OCI-LY7 (cell line): Measurements from ENCODE around the gene PPFIBP1. TPM values are rescaled to one million over a fixed set of nuclear protein-coding genes. Genes with fewer than 3 reads are reported as not detected.

Experiments used
- BruUV-seq: library from RNA; stranded (reverse); fragments of 400-500 nt; replicated peaks from 2 replicates; lab custom pipeline; 2021; lab: Mats Ljungman, UMichigan
- CTCF ChIA-PET: fragments of 300-600 bp; sonication (Branson Sonifier 250); formaldehyde crosslinking; loops from one replicate; lab custom pipeline; 2022; ENCODE audit warnings: antibody characterized with exemption; ENCODE audit not compliant: unreplicated experiment; lab: Charles Lee
- POLR2A ChIA-PET: fragments of 300-600 bp; sonication (Branson Sonifier 250); formaldehyde crosslinking; loops from one replicate; lab custom pipeline; 2022; ENCODE audit warnings: antibody characterized with exemption; lab: Charles Lee
- DNase-seq: peaks from one replicate; pipeline ENCODE4 v3.0.0-alpha.2; 2015; ENCODE audit warnings: low spot score
- H2AFZ ChIP-seq: fragments of 200-600 bp; sonication (generic), shearing (Covaris generic); 2 replicates; pipeline ENCODE4 v1.6.1; 2014; ENCODE audit warnings: mild to moderate bottlenecking, antibody characterized with exemption, low read length, moderate library complexity
- H3K27ac ChIP-seq: fragments of 200-600 bp; sonication (generic); 2 replicates; pipeline ENCODE4 v1.5.1; 2014; ENCODE audit warnings: mixed run types, low read depth, mild to moderate bottlenecking, moderate library complexity, low read length, inconsistent platforms; ENCODE audit not compliant: poor library complexity, severe bottlenecking
- H3K36me3 ChIP-seq: fragments of 200-600 bp; sonication (generic); 2 replicates; pipeline ENCODE4 v1.6.1; 2014; ENCODE audit warnings: mild to moderate bottlenecking, antibody characterized with exemption, low read length, moderate library complexity, mixed read lengths; ENCODE audit not compliant: insufficient read depth
- H3K4me1 ChIP-seq: fragments of 200-600 bp; sonication (generic); 2 replicates; pipeline ENCODE4 v1.5.1; 2014; ENCODE audit warnings: mild to moderate bottlenecking, low read length; ENCODE audit not compliant: insufficient read depth, poor library complexity, severe bottlenecking
- H3K4me2 ChIP-seq: fragments of 200-600 bp; sonication (generic); 2 replicates; pipeline ENCODE4 v1.6.1; 2014; ENCODE audit warnings: mild to moderate bottlenecking, low read length
- H3K4me3 ChIP-seq: fragments of 200-600 bp; sonication (generic); 2 replicates; pipeline ENCODE4 v1.5.1; 2014; ENCODE audit warnings: mild to moderate bottlenecking, low read depth, low read length; ENCODE audit not compliant: poor library complexity, severe bottlenecking
- H3K79me2 ChIP-seq: fragments of 200-600 bp; sonication (generic); 2 replicates; pipeline ENCODE4 v1.6.1; 2016; ENCODE audit warnings: low read depth, mild to moderate bottlenecking, low read length, moderate library complexity, mixed read lengths; ENCODE audit not compliant: insufficient read depth
- H3K9me2 ChIP-seq: fragments of 200-600 bp; sonication (generic); 2 replicates; pipeline ENCODE4 v1.6.1; 2016; ENCODE audit warnings: mild to moderate bottlenecking, low read length, mixed read lengths; ENCODE audit not compliant: insufficient read depth
- H3K9me3 ChIP-seq: fragments of 200-600 bp; sonication (generic); 2 replicates; pipeline ENCODE4 v1.6.1; 2014; ENCODE audit warnings: mild to moderate bottlenecking, mixed run types, low read length, mixed read lengths
- H4K20me1 ChIP-seq: fragments of 200-600 bp; sonication (generic); 2 replicates; pipeline ENCODE4 v1.6.1; 2014; ENCODE audit warnings: mild to moderate bottlenecking, antibody characterized with exemption, low read length, moderate library complexity, mixed read lengths; ENCODE audit not compliant: insufficient read depth
- CTCF ChIP-seq: fragments of 200-600 bp; sonication (generic); conservative IDR thresholded peaks from 2 replicates; pipeline ENCODE4 v1.5.1; 2014; ENCODE audit warnings: mild to moderate bottlenecking, antibody characterized with exemption, low read length, moderate library complexity, mixed read lengths
- EZH2phosphoT487 ChIP-seq: fragments of 200-600 bp; sonication (generic); IDR thresholded peaks from 2 replicates; pipeline ENCODE4 v1.6.1; 2018; ENCODE audit warnings: low read depth, borderline replicate concordance, mild to moderate bottlenecking, mixed run types, antibody characterized with exemption, low read length, moderate library complexity, mixed read lengths
- intact Hi-C: fragments of 100-400 bp; cut with micrococcal nuclease; formaldehyde crosslinking; loops from one replicate; pipeline ENCODE4 v1.10.0; 2022; ENCODE audit not compliant: unreplicated experiment
- total RNA-seq, 2 experiments: library from RNA; depleted of rRNA in 1 of 2; stranded (reverse); fragments of >200 nt in 1 of 2; shearing (Covaris generic) in 1 of 2; gene quantifications; 2 replicates each; pipeline ENCODE4 v1.2.3, GENCODE V29; 2014 to 2022

Gene PPFIBP1
- total RNA-seq, 2 experiments from 2014 or later, result 7.3 to 14.6 TPM

- intact Hi-C loops, result loop anchor here (2.0 to 5.0 kb wide), 2 partner anchors 128 to 177 kb away; no protein-coding TSS in a partner anchor
- TSS peak; percentile 58 for BruUV-seq
- H2AFZ ChIP-seq, result peak overlapping the region; percentile 97
These were observed 1.1 kb downstream of the PPFIBP1 start for GRCh38 chr12:27524839-27525753.

DNA sequence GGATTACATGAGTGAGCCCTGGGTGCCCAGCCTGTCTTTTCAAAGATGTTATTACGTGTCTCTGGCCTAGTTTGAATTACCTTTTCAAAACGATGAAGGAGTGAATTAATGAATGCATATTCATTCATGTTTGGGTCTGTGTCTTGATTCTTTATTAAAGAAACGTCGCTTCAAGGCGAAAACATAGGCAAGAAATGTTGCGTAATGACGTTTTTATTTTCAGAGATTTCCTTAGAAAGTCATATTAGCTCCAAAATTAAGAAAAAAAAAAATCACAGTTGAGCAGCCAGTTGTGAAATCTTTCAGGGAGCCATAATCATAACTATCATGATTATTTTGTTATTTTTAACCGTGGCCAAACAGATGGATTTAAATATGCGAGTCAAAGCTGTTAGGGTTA is 3.5 kb downstream of the PPFIBP1 start:
- no TSS peak for BruUV-seq
- Histone ChIP-seq H3K9me2 (no peaks in the 10 kb centered on the region), H3K4me2 (no peak overlapping the region), H3K36me3 (no peaks in the 10 kb centered on the region), H4K20me1 (no peaks in the 10 kb centered on the region), H3K27ac (no peak overlapping the region), H3K79me2 (peaks cover 8% of the 10 kb centered on the region; the same call in 1 of the 2 replicates), H3K9me3 (no peaks in the 10 kb centered on the region), H2AFZ (no peak overlapping the region), H3K4me3 (no peak overlapping the region), H3K4me1 (peaks cover 31% of the 10 kb centered on the region)
- ChIA-PET CTCF (no interaction called here), POLR2A (no interaction called here)
- TF ChIP-seq EZH2phosphoT487 (no peak), CTCF (no peak)
- intact Hi-C loops, result no loop called here
- DNase-seq, result no peak

More at GRCh38 chr12:27524839-27525753, 1.1 kb downstream of the PPFIBP1 start:
- ChIA-PET POLR2A (interaction anchor here (0.6 to 0.9 kb wide), 2 partner anchors 11 to 1688 kb away, joined by 4 to 6 read pairs; no protein-coding TSS in a partner anchor), CTCF (no interaction called here)
- Histone ChIP-seq H3K27ac (no peak overlapping the region), H3K79me2 (peaks cover 8% of the 10 kb centered on the region; the same call in 1 of the 2 replicates), H3K4me3 (peak overlapping the region; percentile 88), H3K4me1 (peaks cover 21% of the 10 kb centered on the region), H4K20me1 (no peaks in the 10 kb centered on the region), H3K4me2 (peak overlapping the region; percentile 82), H3K9me2 (no peaks in the 10 kb centered on the region), H3K36me3 (no peaks in the 10 kb centered on the region), H3K9me3 (no peaks in the 10 kb centered on the region)
- no peak for TF ChIP-seq EZH2phosphoT487
- peak; percentile 42; the same call in 1 of the 2 replicates for TF ChIP-seq CTCF
- no peak for DNase-seq
